CD1c-positive myeloid dendritic cell (primary cell): ENCODE results near the gene CLASP1.
A peak's percentile ranks its signal among the peaks of the same experiment; 100 is the strongest.
"Not testable (repeated sequence)": the region's sequence is repeated elsewhere in the genome, so short reads cannot be mapped to it uniquely, and the experiment has no call there.

Experiments
- DNase-seq: peaks from one replicate; pipeline ENCODE4 v3.0.0-alpha.2; 2016; ENCODE audit errors: extremely low spot score

Gene CLASP1

DNA sequence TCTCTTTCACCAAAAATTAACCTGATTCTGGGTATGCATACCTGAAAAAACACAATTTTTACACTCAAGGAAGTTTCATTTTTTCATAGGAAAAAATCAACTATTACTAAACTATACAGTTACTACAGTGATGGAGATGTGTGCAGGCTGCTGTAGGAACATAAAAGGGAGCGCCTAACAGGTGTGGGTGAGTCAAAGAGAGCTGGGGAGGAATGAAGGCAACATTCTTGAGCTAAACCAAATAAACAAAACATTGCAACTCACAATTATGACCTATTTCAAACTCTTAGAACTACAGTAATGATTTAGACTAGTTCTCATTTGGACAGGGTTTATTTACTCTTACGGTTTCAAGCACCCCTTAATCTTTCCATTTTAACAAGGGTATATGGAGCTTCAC is 13.4 kb upstream of the CLASP1 start:
- DNase-seq: no peak

DNA sequence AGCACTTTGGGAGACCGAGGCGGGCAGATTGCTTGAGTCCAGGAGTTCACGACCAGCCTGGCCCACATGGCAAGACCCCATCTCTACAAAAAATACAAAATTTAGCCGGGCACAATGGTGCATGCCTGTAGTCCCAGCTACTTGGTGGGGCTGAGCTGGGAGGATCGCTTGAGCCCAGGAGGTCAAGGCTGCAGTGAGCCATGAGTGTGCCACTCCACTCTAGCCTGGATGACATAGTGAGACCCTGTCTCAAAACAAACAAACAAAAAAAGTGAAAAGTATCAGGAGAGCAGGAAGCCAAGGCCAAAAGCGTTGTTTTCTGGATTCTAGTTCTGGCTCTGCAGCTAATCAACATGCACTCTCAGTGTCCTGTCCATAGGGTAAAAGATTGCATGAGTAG is 10.7 kb upstream of the CLASP1 start:
- DNase-seq: no peak

DNA sequence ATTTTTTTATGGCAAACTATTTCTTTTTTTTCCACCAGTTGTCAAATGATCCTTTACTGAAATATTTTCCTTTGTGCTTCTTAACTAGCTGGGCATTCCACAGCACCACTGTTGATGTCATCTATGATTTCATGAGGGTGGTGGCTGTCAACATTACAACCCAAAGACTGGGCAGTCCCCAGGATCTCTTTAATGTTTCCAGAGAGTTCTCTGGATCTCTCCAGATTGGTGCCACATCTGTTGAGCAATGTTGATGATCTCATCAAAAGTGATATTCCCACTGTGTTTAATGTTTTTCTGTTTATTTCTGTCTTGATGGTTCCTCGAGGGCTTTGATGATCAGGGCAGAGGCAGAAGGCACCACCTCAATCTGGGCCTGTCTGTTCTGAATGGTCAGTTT is 9.1 kb upstream of the CLASP1 start:
- not testable (repeated sequence) for DNase-seq

DNA sequence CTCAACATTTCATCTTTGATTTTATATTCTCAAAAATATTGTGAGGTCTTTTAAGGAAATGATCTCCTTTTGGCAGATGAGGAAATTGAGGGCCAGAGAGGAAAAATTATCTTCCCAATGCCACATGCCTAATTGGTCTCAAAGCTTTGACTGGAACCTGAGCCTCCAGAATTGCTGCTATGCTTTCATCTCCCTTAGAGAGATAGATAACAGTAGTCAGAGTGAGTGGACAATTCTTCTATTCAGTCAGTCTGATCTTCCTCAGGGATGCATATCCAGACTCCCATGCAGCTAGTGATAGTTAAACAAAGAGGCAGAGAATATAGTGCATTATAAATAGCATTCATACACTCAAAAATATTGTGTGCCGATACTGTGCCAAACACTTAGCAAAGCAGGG is 3.8 kb upstream of the CLASP1 start:
- DNase-seq: no peak

DNA sequence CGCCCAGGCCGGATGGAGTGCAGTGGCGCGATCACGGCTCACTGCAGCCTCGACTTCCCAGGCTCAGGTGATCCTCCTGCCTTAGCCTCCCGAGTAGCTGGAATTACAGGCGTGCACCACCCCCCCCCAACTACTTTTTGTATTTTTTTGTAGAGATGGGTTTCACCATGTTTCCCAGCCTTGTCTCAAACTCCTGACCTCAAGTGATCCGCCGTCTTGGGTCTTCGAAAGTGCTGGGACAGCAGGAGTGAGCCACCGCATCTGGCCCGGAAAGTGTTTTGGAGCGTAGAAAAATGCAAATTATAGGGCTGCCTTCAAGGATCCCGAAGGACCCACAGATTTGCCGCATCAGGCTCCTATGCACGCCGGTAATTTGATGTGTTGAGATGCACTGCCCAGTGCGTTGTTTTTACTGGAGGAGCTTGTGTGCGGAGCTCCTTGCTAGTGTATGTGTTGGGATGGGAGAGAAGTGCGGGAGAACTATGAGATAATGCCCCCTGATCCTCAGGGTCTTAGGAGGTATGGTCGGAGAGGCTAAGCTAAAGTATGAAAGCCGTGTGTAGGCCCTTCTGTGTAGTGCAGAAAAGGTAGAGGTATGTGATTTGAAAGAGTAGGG is 1.2 kb upstream of the CLASP1 start:
- DNase-seq: peak; percentile 10

DNA sequence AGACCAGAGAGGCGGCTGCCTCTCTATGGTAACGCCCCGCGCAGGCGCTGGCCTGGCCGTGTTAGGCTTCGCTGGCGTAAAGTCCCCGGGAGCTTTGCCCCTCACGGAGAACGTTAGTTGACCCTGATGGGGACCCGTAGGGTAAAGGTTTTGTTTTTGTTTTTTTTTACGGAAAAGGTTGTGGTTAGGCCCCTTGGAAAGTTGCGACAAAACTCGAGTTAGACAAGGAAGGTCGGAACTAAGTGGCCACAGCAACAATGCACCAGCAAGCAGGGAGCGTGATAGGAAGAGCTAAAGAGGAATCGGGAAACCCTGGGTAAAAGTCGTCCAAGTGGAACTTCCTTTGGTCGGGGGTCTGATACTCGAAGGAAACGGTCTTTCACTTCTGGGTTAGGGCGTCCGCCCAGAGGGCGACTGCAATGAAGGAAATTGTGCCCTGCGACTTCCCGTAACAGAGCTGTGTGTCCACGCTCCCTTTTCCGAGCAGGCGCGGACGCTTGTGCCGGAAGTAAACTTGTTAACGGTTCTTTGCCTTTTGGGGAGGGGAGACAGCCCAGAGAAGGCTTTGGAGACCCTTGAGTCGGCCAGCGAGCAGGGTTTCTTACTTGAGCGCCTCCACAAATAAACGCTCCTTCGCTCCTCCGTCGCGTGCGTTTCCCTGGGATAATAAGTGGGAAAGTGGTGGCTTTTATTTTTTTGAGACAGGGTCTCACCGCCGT is 493 bp upstream of the CLASP1 start:
- peak; percentile 99 for DNase-seq

DNA sequence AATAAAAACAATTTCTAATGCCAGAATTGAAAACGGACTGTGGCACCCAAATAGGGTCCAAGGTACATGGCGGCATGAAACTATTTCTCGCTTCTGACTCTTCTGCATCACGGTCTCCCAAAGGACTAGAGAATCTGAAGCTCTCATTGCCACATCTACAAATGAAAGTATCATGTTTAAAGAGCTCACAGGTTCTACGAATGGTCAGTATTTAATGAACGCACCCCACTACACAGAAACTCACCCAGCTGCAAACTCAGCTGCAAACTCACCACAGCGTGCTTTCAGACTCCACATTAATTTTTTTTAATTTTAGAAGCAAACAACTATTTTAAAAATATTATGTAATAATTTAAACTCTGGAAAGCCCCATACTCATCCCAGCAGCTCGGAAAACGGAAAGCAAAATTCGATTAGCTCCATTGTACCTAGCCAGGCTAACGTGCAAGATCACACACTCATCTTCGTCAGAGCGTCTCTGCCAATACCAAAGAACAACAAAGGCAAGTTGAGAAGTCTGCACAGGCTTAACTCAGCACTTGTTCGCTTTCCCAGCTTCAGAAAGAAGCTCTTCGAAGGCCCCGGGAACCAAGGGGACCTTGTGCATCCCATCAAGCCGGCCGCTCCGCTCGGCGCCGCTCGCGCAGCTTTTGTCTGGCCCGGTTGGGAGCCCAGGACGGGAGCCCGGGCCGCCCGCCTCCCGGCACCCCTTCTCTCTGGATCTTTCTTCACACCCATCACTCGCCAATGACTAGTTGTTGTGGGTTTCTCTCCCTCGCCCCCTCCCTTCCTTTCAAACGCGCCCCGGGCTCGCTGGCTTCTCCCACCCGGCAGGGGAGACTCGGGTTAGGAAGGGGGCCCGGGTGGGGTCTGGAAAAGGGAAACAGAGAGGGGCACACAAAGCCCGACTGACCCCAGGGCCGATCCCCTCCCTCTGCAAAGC is 785 bp downstream of the CLASP1 start:
- DNase-seq: peak; percentile 37

DNA sequence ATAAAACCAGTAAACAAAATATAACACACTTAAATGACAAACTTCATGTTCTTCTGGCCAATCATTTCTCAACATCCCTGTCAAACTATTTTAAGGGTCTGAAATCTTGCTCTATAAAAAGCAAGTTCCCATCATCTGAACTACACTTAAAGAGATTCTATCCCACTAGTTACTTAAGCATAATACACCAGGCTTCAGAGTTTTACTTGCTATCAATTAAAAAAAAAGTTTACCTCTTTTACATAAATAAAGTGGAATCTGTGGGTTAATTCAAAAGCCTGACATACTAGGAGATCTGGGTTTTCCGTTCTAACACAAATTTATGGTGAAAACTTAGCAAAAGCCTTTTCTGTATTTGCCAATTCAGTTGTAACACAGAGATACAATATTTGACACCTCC is 1.9 kb downstream of the CLASP1 start:
- DNase-seq: no peak

DNA sequence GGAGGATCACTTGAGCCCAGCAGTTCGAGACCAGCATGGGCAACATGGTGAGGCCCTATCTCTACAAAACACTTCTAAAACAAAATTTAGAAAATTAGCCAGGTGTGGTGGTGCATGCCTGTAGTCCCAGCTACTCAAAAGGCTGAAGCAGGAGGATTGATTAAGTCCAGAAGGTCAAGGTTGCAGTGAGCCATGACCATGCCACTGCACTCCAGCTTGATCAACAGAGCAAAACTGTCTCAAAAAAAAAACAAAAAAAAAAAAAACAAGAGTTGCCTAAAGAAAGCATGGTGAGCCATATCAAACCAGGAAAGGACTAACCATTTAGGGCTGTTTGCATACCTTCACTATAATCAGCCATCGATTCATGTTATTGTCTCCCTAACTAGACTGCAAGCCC is 4.5 kb downstream of the CLASP1 start:
- no peak for DNase-seq

DNA sequence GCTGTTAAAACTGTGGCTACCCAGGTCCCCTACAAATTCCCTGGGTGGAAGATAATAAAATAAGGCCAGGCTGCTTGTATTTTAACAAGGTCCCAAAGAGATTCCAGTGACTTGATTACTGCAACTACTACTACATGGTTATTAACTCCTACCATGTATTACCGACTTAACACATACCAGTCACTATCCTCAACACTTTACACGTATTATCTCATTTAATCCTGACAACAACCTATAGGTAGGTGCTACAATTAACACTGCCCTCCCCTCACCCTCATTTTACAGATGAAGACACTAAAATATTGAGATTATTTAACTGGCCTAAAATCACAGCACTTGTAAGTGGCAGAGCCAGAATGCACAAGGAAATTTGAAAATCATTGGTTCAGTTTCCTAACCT is 5.4 kb downstream of the CLASP1 start:
- no peak for DNase-seq

DNA sequence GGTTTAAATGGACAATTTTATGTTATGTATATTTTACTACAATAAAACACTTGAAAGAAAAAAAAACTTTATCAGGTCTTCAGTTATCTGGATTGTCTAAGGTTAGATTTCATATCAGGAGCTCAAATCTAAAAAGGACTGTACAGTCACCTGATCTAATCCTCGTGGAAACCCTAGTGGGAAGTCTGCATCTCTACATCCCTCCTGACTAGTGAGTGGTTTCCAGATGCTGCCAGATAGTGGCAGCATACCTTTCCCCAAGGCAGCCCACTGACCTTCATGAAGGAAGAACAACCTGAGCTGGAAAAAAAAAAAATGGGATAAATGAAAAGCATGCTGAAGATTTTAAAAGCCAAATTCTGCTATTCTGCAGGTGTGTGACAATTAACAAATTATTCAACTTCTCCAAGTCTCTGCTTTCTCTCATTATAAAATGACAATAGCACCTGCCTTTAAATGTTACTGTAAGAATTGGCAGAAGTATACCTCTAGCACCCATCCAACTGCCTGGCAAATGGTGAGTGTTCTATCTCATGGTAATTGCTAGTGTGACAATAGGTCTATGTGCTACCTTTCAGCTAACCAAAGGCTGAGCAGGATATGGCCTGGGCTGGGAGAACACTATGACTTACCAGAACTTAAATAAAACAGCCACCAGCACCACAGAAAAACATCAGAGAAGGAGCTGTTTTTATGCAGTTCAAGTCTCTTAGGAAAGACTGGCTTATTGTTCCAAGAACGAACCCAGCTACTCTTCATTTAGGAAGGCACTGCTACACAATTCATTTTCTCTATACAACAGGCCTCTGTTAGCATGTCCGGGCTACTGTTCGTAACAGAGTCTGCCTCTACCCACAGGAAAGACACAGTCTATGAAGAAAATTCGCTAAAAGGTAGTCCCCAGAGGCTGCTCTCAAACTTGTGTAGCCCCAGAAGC is 8.6 kb downstream of the CLASP1 start:
- no peak for DNase-seq

DNA sequence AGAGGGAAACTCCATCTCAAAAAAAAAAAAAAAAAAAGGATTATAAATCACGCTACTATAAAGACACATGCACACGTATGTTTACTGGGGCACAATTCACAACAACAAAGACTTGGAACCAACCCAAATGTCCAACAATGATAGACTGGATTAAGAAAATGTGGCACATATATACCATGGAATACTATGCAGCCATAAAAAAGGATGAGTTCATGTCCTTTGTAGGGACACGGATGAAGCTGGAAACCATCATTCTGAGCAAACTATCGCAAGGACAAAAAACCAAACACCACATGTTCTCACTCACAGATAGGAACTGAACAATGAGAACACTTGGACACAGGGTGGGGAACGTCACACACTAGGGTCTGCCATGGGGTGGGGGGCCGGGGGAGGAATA is 9.4 kb downstream of the CLASP1 start:
- not testable (repeated sequence) for DNase-seq

DNA sequence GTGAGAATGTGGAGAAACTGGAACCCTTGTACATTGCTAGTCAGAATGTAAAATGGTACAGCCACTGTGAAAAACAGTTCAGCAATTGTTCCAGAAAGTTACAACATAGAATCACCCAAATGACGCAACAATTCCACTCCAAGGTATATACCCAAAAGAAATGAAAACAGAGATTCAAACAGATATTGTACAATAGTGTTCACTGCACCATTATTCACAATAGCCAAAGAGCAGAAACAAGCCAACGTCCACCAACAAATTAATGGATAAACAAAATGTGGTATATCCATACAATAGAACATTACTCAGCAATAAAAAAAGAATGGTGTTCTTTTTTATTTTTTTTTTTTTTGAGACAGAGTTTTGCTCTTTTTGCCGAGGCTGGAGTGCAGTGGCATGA is 10.9 kb downstream of the CLASP1 start:
- no peak for DNase-seq

DNA sequence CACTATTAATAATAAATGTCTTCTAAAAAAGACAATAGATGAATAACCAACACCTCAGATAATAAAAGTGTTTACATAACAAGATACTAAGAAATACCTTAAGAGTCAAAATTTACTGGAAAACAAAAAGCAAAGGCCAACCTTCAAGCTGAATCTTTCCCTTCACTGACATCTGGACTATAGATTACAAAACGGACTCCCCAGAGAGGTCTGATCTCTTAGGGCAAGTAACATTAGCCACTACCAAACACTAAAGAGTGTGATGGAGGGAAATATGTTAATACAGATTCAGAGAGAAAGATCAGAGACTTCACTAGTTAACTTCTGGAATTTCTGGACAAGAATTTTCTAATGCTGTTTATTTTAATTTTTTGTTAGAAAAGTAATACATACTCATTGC is 13.9 kb downstream of the CLASP1 start:
- no peak for DNase-seq

DNA sequence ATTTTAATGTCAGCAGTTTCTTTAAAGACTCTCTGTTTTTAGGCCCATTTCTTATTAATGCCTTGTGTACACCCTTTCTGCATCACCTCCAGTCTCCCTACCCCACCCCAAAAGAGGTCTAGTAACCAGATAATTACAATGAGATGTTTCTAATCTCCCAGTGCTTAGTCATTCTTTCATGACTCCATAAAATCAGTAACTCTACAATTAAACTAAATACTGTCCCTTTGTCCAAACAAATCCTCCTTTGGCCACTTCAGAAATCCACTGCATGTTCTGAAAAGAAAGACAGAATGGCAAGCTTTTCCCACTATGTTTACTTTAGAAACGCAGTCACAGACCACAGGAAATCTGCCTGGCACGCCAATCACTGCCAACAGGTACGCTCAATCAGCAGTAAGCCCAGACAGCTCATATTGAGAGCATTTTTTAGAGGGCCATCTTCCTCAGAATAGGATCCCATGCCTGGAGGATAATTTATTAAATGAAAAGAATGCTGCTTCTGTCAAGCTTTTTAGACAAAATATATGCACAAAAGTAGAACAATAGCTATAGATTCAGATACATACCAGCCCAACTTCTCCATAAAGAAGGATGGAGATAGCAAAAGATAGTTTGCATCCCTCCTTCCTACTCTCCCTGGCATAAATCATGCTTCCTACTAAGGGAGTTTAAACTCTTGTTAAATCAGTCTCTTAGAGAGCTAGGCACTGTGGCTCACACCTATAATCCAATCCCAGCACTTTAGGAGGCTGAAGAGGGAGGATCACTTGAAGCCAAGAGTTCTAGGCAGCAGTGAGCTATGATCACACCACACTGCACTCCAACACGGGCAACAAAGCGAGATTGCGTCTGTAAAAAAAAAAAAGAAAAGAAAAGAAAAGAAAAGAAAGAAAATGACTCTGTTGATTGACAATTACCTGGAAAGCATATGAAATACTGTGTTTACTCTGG is 14.6 kb downstream of the CLASP1 start:
- no peak for DNase-seq

DNA sequence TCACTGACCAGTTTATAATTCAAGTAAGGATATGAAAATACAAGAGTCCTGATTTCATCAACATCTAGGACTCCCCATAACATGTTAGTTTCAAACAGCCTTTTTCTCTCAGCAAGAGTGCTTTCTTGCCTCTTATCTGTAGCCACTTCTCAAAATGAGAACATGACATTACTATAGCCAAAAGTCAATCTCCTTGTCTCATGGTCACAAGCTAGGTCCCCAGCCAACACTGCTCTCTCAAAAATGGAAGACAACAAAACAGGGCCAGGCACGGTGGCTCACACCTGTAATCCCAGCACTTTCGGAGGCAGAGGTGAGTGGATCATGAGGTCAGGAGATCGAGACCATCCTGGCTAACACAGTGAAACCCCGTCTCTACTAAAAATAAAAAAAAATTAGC is 15.8 kb downstream of the CLASP1 start:
- DNase-seq: no peak

DNA sequence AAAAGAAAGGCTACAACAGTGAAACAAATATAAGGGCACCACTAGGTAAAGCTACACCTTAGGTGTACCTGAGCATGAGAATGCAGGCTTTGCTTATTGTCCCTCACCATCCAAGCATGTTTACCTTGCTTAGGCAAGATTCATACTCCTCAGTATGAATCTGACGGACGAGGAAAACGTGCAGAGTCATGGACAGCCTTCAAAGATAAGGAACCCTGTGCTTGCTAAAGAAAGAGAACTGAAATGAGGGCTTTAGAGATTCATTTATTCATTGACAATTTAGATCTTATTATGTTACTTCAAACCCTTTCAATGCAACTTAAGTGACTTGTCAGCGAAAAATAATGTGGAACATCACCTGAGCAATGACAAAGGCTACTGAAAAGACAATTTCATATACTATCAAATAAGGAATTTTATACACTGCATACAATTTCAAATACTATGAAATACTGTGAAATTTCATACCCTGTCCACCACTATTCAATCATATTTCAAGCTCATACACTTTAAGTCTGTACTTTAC is 21.7 kb downstream of the CLASP1 start:
- DNase-seq: no peak

DNA sequence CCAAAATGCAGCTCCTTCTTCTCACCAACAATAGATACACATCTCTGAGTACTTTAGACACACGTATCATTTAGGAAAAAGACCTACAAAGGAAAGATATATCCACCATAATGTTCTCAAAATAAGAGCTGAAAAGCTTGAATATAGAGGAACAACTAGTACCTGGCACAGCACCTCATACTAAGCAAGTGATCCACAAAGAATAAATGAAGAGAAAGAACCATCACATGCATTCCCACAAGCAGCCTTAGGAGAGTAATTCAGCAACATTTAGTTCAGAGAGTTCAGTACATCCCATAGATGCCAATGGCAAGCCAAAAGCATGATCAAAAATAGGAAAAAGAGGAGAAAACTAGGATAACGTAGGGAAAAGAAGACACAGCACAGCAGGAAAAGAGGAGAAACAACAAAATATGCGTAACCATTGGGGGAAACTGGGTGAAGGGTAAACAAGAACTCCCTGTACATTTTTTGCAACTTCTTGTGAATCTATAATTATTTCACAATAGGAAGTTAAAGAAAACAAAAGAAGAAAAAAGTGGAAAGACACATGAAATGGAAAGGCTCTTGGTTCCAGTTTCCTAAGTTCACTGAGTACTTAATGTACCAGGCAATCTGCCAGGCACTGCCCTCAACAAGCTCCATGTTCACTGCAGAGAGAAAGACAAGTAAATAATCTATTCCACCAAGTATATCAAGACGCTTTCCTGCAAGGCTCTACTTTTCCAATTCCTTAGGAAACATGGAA is 22.3 kb downstream of the CLASP1 start:
- DNase-seq: no peak

DNA sequence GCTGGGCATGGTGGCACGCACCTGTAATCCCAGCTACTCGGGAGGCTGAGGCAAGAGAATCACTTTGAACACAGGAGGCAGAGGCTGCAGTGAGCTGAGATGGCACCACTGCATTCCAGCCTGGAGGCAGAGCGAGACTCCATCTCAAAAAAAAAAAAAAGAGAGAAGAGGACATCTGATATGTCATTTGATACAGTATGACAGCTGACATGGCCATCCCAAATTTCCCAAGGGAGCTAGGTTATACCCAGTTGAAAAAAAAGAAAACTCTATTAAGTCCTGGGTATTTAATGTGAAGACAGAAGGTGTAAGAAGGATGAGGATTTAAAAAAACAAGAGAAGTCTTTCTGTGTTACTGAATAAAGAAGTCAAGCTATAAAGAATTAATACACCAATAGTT is 23.3 kb downstream of the CLASP1 start:
- no peak for DNase-seq
